ENCODE results near the gene CELF2.

GRCh38 chr10:11252887-11253286 lies 235.2 kb downstream of the CELF2 start:
- no peak for TF ChIP-seq CTCF (IDR thresholded peaks at IDR 0.05; ENCODE audit: low read depth, low read length)
- no peak for TF ChIP-seq MYC (IDR thresholded peaks at IDR 0.05; ENCODE audit: low read depth, low read length)
- TF ChIP-seq MAX (IDR thresholded peaks at IDR 0.05; ENCODE audit: low read depth, low read length), result no peak

Measured in NB4 (cell line).